Retinal pigment epithelial cell (primary cell): Measurements from ENCODE around the gene BMP6.

Experiments
- DNase-seq: peaks from one replicate; pipeline ENCODE4 v3.0.0-alpha.2; 2010; ENCODE audit warnings: low read depth
- H3K4me3 ChIP-seq: 2 replicates; pipeline ENCODE4 v1.5.1; 2011; ENCODE audit warnings: mild to moderate bottlenecking, low read length, control low read depth, moderate library complexity
- TF ChIP-seq, protein P1 (sequence below): conservative IDR thresholded peaks from 2 replicates; pipeline ENCODE4 v1.5.1; 2011; ENCODE audit warnings: low read depth, low read length, control low read depth, inconsistent platforms

The BMP6 gene

DNA sequence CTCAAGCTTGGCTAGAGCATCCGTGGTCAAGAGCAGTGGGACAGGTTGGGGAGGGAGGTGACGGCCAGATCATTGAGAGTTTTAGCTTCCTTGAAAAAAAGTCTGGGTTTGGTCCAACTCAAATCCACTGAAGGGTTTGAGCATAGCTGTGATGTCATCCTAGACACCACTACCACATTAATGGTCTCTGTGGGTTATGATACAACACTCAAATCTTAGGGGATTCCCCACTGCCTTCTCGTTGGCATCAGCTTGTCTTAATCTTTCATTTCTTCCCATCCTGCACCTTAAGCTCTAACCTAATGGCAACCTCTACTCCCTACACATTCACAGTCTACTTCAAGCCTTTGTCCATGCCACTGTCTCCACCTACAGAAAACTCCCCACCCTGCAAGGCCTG is 77.3 kb downstream of the BMP6 start:
- H3K4me3 ChIP-seq, result no peak overlapping the region
- no peak for DNase-seq
- TF ChIP-seq, protein P1, sequence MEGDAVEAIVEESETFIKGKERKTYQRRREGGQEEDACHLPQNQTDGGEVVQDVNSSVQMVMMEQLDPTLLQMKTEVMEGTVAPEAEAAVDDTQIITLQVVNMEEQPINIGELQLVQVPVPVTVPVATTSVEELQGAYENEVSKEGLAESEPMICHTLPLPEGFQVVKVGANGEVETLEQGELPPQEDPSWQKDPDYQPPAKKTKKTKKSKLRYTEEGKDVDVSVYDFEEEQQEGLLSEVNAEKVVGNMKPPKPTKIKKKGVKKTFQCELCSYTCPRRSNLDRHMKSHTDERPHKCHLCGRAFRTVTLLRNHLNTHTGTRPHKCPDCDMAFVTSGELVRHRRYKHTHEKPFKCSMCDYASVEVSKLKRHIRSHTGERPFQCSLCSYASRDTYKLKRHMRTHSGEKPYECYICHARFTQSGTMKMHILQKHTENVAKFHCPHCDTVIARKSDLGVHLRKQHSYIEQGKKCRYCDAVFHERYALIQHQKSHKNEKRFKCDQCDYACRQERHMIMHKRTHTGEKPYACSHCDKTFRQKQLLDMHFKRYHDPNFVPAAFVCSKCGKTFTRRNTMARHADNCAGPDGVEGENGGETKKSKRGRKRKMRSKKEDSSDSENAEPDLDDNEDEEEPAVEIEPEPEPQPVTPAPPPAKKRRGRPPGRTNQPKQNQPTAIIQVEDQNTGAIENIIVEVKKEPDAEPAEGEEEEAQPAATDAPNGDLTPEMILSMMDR, result no peak

DNA sequence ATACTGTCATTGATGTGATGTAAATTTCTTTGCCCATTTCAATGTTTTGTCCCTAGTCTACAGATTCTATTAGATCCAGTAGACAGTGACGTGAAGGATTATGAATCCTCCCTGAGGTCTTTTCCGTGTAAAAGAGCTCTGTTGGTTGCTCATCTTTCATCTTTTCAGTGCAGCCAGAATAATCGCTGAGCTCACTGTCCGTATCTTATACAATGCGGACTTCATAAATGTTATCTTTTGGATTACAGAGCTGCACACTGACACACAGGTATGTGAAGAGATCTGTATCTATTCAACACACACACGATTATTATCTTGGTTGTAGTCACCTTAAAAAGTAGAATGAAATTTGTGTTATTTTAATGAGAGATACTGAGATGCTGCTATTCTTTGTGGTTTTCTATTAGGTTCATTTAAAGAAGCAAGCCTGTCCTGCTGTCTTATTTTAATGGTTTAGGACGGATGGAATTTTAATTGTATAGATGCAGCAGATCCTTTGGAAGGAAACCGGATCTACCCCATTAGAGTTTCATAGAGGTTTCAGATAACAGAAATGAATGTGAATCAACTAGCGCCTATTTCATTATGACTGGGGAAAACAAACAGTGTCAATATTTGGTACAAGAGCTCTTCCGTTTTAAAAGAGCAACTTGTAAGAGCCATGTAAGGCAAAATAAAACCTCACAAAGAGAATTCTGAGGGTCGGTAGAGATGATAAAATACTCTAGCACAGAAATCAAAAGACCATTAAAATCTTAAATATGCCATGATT is 79.4 kb downstream of the BMP6 start:
- TF ChIP-seq, protein P1, result no peak
- DNase-seq, result no peak
- H3K4me3 ChIP-seq, result peak overlapping the region; percentile 12

DNA sequence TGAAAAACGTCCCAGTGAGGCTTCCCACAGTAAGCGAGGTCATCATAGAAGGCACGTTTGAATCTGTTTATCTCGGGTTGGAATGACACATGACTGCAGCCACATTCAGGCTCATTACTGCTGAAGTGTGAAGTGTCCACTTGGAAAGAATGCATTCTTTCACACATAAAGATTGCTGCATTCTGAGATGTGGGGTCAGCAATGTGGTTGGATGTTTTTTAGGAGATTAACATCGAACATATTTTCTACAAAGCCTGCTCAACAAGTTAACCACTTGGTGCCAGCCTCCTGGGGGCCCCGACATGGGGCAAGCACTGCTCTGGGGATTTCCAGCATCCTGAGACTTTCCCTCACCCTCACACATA is 79.9 kb downstream of the BMP6 start:
- TF ChIP-seq, protein P1, result no peak
- H3K4me3 ChIP-seq, result no peak overlapping the region
- DNase-seq, result peak; percentile 97

DNA sequence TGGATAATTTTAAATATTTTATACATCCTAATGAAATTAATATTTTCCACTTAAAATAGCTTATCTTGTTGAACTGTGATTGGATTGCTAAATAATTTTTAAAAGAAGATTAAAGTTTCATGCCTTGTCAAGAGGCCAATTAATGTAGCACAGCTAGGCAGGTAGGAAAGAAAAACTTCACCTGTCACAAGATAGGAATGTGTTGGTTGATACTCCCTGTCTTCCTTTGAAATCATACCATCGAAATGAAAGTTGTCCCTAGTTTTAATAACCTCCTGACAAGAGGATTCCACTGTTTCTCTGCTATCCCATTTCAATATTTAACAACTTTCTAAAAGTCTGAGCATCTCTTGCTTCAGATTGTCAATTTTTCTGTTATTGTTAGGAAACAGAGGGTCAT is 80.8 kb downstream of the BMP6 start:
- TF ChIP-seq, protein P1, result no peak
- H3K4me3 ChIP-seq, result no peak overlapping the region
- no peak for DNase-seq

DNA sequence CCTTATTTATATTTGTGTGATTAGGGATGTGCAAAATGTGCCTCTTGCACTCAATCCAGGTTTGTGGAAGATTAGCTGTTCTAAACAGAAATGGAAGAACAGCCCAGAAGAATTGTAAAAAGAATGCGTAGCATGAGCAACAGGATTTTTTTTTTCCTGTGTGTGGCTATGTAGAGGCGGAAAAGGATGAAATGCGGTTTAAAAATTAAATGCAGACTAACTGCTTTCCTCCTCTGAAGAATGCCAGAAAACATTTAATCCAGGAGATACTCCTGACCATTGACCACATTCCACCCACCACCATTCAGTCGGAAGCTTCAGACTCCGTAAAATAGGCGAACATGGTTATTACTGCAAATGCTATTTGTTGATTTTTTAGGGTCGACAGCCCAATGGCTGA is 83.4 kb downstream of the BMP6 start:
- peak overlapping the region; percentile 19 for H3K4me3 ChIP-seq

DNA sequence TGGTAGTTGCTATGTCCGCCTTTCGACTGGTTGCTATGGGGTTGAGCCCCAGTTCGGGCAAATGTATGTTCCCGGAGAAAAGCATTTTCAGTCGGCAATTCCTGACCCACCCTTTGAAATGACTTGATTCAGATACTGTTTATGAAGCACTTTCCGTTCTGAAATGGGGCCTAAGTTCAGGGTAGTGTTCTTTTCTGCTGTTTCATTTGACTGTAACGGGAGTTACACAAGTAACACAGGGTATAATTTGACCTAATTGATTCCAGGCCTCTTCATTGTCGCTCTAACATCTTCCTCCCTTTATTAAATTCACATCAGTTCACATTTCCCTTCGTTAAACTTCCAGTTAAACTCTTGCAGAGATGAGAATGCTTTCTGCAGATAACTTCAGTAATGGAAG is 85.5 kb downstream of the BMP6 start:
- TF ChIP-seq, protein P1, result no peak
- H3K4me3 ChIP-seq, result no peak overlapping the region
- no peak for DNase-seq

More for the DNA sequence above, 83.4 kb downstream of the BMP6 start:
- TF ChIP-seq, protein P1, result no peak
- peak; percentile 40 for DNase-seq

DNA sequence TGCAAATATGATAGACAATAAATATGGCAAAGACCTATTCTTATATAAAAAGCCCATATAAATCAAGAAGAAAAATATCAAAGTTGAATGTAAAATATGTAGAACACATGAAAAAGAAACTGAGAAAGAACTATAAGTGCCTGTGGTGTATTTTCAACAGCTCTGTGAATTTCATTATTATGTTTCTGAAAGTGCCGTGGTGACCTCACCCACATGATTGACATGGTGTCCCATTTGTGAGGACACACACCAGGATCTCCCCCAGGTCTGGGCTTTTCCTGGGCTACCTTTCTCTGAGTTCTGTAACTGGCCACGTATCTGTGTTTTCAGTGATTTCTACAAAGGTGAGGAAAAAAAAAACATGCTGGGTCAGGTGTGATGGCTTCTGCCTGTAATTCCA is 86.7 kb downstream of the BMP6 start:
- DNase-seq, result no peak
- no peak overlapping the region for H3K4me3 ChIP-seq
- TF ChIP-seq, protein P1, result no peak
